Measurements from ENCODE around the gene NLE1. TPM values are rescaled to one million over a fixed set of nuclear protein-coding genes. Genes with fewer than 3 reads are reported as not detected.

Gene NLE1
- polyA plus RNA-seq, 1 donor (not counting 4 experiments of a cell fraction or from before 2014, with no cell fraction given), result 13.5 TPM

DNA sequence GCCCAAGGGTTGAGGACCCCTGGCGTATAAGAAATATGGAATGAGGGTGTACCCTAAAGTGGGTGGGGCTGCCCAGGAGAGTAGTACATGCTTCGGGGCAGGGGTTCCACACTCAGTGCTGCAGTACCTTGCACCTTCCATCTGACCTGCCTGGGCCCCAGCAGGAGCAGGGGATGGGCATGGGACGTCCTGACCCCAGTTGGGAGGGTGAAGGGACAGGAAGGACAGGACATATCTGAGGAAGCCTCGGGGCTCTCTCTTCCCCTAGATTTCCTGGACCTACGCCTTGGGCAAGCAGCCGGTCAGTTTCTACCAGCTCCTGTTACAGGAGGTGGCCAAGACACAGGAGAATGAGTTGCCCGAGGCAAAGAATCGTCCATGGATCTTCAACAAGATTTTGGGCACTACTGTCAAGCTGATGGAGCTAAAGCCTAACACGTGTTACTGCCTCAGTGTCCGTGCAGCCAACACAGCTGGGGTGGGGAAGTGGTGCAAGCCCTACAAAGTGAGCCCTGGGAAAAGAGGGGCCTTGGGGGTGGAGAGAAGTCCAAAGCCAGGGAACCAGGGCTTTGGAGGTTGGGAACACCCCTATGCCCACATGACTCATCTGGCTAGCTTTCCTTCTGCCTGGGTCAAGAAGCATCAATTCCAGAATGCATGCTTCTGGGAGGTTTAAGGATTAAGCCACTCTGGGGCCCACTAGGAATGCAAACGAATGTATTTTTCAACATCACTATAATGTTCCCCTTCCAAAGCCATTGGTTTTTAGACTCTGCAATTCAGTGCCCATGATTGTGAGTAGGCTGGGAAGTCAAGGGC, 12.7 kb downstream of the NLE1 start:
- Histone ChIP-seq H3K4me2 (ENCODE audit: control insufficient read depth, extremely low read depth, insufficient read depth, low read depth, low read length) (no peak overlapping the region), H2AFZ (ENCODE audit: control insufficient read depth, low read length) (no peak overlapping the region), H3K4me3 (ENCODE audit: control insufficient read depth in 2 of 3, extremely low read depth in 1 of 3, insufficient read depth in 2 of 3, low read depth in 1 of 3, low read length in 3 of 3) (no peak overlapping the region), H3K27me3 (ENCODE audit: control insufficient read depth, extremely low read depth, insufficient read depth, low read length) (no peaks in the 10 kb centered on the region), H3K27ac (ENCODE audit: control insufficient read depth, insufficient read depth, low read length) (no peak overlapping the region), H3K36me3 (ENCODE audit: control insufficient read depth in 2 of 2, extremely low read depth in 1 of 2, insufficient read depth in 2 of 2, low read length in 2 of 2) (peaks cover 8 to 29% of the 10 kb centered on the region in 2 experiments), H3K4me1 (ENCODE audit: control insufficient read depth, extremely low read depth, insufficient read depth, low read length) (no peaks in the 10 kb centered on the region), H3K9ac (ENCODE audit: control insufficient read depth, extremely low read depth, insufficient read depth, low read length) (no peak overlapping the region), H3K9me3 (ENCODE audit: control insufficient read depth, low read depth, low read length) (no peaks in the 10 kb centered on the region), H3K79me2 (ENCODE audit: control insufficient read depth, insufficient read depth, low read length) (no peaks in the 10 kb centered on the region), H4K20me1 (ENCODE audit: control insufficient read depth, extremely low read depth, insufficient read depth, low read length) (no peaks in the 10 kb centered on the region), H3K9me1 (ENCODE audit: control insufficient read depth, extremely low read depth, insufficient read depth, low read length) (peaks cover 2% of the 10 kb centered on the region)
- FAIRE-seq (no peak), DNase-seq (ENCODE audit: low read depth, low spot score) (no peak)
- no peak for TF ChIP-seq CTCF (optimal IDR thresholded peaks at IDR 0.05 in 1 of 3, IDR thresholded peaks at IDR 0.05 in 1 of 3, conservative IDR thresholded peaks at IDR 0.05 in 1 of 3; ENCODE audit: extremely low read depth in 1 of 3, insufficient read depth in 2 of 3, low read length in 3 of 3)
- no peak for TF ChIP-seq EZH2 (IDR thresholded peaks at IDR 0.05; ENCODE audit: low read length)
- dilution Hi-C loops (cut with MboI; ENCODE audit: extremely low pct_ligation_motif_present, low sequenced_read_pairs), result no loop called here

DNA sequence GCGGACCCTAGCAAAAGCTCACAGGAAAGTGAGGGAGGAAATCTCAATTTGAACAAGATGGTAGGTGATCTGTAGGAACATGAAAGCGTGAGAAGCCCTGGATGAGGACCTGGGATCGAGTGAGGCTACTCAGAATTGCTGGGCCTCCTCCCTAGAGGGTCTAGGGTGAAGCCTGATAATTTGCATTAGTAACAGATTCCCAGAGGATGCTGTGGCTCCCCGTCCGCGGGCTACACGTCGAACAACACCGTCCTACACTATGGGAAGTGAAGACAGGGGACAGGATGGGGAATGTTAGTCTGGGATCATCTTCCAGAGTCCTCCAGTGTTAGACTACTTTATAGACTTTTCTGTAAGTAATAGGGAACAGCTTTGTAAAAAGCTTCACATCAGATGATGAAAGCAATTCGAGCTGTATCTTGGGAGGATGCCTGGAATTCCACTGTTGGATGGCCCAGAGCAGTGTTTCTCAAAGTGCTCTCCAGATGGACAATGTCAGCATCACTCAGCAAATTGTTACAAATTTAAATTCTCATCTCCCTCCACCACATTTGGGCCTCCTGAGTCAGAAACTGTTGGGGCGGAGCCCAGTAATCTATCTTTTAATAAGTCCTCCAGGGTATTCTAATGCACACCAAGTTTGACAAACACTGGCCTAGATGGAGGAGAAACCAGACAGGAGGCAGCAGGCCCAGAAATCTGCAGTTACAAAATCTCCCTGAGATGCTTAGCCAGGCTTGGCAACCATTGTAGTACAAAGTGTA, 14.2 kb downstream of the NLE1 start:
- dilution Hi-C loops (cut with MboI; ENCODE audit: extremely low pct_ligation_motif_present, low sequenced_read_pairs), result no loop called here
- no peaks in the 10 kb centered on the region for H3K4me1 ChIP-seq (ENCODE audit: control insufficient read depth, extremely low read depth, insufficient read depth, low read length)
- H3K4me2 ChIP-seq (ENCODE audit: control insufficient read depth, extremely low read depth, insufficient read depth, low read depth, low read length), result no peak overlapping the region
- H3K9me3 ChIP-seq (ENCODE audit: control insufficient read depth, low read depth, low read length), result no peaks in the 10 kb centered on the region
- no peak overlapping the region for H3K27ac ChIP-seq (ENCODE audit: control insufficient read depth, insufficient read depth, low read length)
- FAIRE-seq (no peak), DNase-seq (ENCODE audit: low read depth, low spot score) (no peak)
- no peaks in the 10 kb centered on the region for H3K79me2 ChIP-seq (ENCODE audit: control insufficient read depth, insufficient read depth, low read length)
- H3K27me3 ChIP-seq (ENCODE audit: control insufficient read depth, extremely low read depth, insufficient read depth, low read length), result no peaks in the 10 kb centered on the region
- no peaks in the 10 kb centered on the region for H4K20me1 ChIP-seq (ENCODE audit: control insufficient read depth, extremely low read depth, insufficient read depth, low read length)
- H3K4me3 ChIP-seq (ENCODE audit: control insufficient read depth in 2 of 3, extremely low read depth in 1 of 3, insufficient read depth in 2 of 3, low read depth in 1 of 3, low read length in 3 of 3), result no peak overlapping the region
- no peak for TF ChIP-seq EZH2 (IDR thresholded peaks at IDR 0.05; ENCODE audit: low read length)
- no peak for TF ChIP-seq CTCF (optimal IDR thresholded peaks at IDR 0.05 in 1 of 3, IDR thresholded peaks at IDR 0.05 in 1 of 3, conservative IDR thresholded peaks at IDR 0.05 in 1 of 3; ENCODE audit: extremely low read depth in 1 of 3, insufficient read depth in 2 of 3, low read length in 3 of 3)
- H2AFZ ChIP-seq (ENCODE audit: control insufficient read depth, low read length), result no peak overlapping the region
- H3K9me1 ChIP-seq (ENCODE audit: control insufficient read depth, extremely low read depth, insufficient read depth, low read length), result peaks cover 2% of the 10 kb centered on the region
- no peak overlapping the region for H3K9ac ChIP-seq (ENCODE audit: control insufficient read depth, extremely low read depth, insufficient read depth, low read length)
- H3K36me3 ChIP-seq (ENCODE audit: control insufficient read depth in 2 of 2, extremely low read depth in 1 of 2, insufficient read depth in 2 of 2, low read length in 2 of 2), result peaks cover 4 to 19% of the 10 kb centered on the region in 2 experiments
